IPS-11a (cell line): ENCODE measurements around the gene DDX1.
"Not testable (repeated sequence)": the region's sequence is repeated elsewhere in the genome, so short reads cannot be mapped to it uniquely, and the experiment has no call there.

Experiments used
- H3K4me3 ChIP-seq: one replicate; pipeline ENCODE4 v1.5.1; 2013; ENCODE audit warnings: low read depth, low read length, control low read depth

The DDX1 gene

GRCh38 chr2:15594291-15595256, 2.9 kb downstream of the DDX1 start:
- H3K4me3 ChIP-seq: no peak overlapping the region

GRCh38 chr2:15595342-15595905, 3.8 kb downstream of the DDX1 start:
- H3K4me3 ChIP-seq: no peak overlapping the region

- no peak overlapping the region for H3K4me3 ChIP-seq
These were observed 4.3 kb downstream of the DDX1 start for GRCh38 chr2:15595936-15596335.

- no peak overlapping the region for H3K4me3 ChIP-seq
These were observed 4.7 kb downstream of the DDX1 start for GRCh38 chr2:15596350-15596749.

- H3K4me3 ChIP-seq: no peak overlapping the region
These were observed 5.3 kb downstream of the DDX1 start for GRCh38 chr2:15596968-15597367.

GRCh38 chr2:15599994-15600393, 8.3 kb downstream of the DDX1 start:
- H3K4me3 ChIP-seq: no peak overlapping the region

- no peak overlapping the region for H3K4me3 ChIP-seq
These were observed 10.0 kb downstream of the DDX1 start for GRCh38 chr2:15601681-15602080.

- no peak overlapping the region for H3K4me3 ChIP-seq
These were observed 10.7 kb downstream of the DDX1 start for GRCh38 chr2:15602393-15602792.

GRCh38 chr2:15603044-15603765, 11.5 kb downstream of the DDX1 start:
- no peak overlapping the region for H3K4me3 ChIP-seq

- H3K4me3 ChIP-seq: no peak overlapping the region
These were observed 12.3 kb downstream of the DDX1 start for GRCh38 chr2:15603948-15604347.

- no peak overlapping the region for H3K4me3 ChIP-seq
These were observed 14.1 kb downstream of the DDX1 start for GRCh38 chr2:15605721-15606120.

GRCh38 chr2:15606481-15607441, 15.1 kb downstream of the DDX1 start:
- no peak overlapping the region for H3K4me3 ChIP-seq

- H3K4me3 ChIP-seq: no peak overlapping the region
These were observed 16.2 kb downstream of the DDX1 start for GRCh38 chr2:15607709-15608391.

- no peak overlapping the region for H3K4me3 ChIP-seq
These were observed 16.7 kb downstream of the DDX1 start for GRCh38 chr2:15608392-15608761.

- no peak overlapping the region for H3K4me3 ChIP-seq
These were observed 17.8 kb downstream of the DDX1 start for GRCh38 chr2:15609341-15610042.

GRCh38 chr2:15610430-15610952, 18.8 kb downstream of the DDX1 start:
- no peak overlapping the region for H3K4me3 ChIP-seq

GRCh38 chr2:15612101-15612500, 20.4 kb downstream of the DDX1 start:
- not testable (repeated sequence) for H3K4me3 ChIP-seq

GRCh38 chr2:15613736-15614429, 22.2 kb downstream of the DDX1 start:
- no peak overlapping the region for H3K4me3 ChIP-seq
